ENCODE data around the gene TMSB10. TPM values are rescaled to one million over a fixed set of nuclear protein-coding genes. Genes with fewer than 3 reads are reported as not detected.

Gene TMSB10
- total and polyA plus RNA-seq, 2 experiments from 2014 or later, result 834 to 2,942 TPM

DNA sequence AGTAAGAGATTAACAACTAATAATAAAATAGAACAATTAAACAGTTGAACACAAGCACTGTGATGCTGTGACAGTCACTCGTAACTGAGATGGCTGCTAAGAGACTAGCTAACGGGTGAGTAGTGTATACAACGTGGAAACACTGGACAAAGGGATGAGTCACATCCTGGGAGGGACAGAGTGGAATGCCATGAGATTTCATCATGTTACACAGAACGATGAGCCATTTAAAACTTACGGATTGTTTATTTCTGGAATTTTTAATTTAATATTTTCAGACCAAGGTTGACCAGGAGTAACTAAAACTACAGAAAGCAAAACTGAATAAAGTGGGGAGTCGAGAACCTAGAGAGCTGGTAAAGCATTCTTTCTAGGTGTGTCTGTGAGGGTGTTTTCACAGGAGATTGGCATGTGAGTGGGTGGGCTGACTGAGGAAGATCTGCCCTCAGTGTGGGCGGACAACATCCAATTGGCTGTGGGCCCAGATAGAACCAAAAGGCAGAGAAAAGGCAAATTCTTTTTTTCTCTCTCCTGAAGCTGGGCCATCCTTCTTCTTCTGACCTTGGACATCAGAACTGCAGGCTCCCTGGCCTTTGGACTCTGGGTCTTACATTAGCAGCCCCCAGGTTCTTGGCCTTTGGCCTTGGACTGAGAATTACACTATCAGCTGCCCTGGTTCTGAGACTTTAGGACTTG is 14.6 kb downstream of the TMSB10 start:
- Histone ChIP-seq H4K20me1 (replicated peaks; ENCODE audit: insufficient read depth) (no peaks in the 10 kb centered on the region), H3K9me2 (ENCODE audit: insufficient read depth) (0 out of 2 replicates have a peak, but pooled peaks cover 2% of the 10 kb centered on the region), H3F3A (replicated peaks; ENCODE audit: low read depth) (no peaks in the 10 kb centered on the region), H3K4me2 (no peak overlapping the region), H3K79me2 (replicated peaks; ENCODE audit: insufficient read depth) (no peaks in the 10 kb centered on the region), H3K36me3 (ENCODE audit: insufficient read depth) (no peaks in the 10 kb centered on the region), H3K27ac (ENCODE audit: low read depth) (no peak overlapping the region), H3K27me3 (ENCODE audit: insufficient read depth) (no peaks in the 10 kb centered on the region), H2AFZ (no peak overlapping the region), H3K4me3 (no peak overlapping the region), H3K4me1 (ENCODE audit: insufficient read depth) (0 out of 2 replicates have a peak, but pooled peaks cover 5% of the 10 kb centered on the region)
- TF ChIP-seq CREB1 (CRISPR knock-in tag; IDR thresholded peaks at IDR 0.05; ENCODE audit: low read depth) (no peak), POLR2AphosphoS5 (IDR thresholded peaks at IDR 0.05; ENCODE audit: low read depth) (no peak), EZH2 (IDR thresholded peaks at IDR 0.05; ENCODE audit: low read depth, unreplicated experiment) (no peak), ZNF462 (CRISPR knock-in tag; IDR thresholded peaks at IDR 0.05) (no peak), ZNF114 (CRISPR knock-in tag; IDR thresholded peaks at IDR 0.05) (no peak), NANOG (IDR thresholded peaks at IDR 0.05; ENCODE audit: borderline replicate concordance) (no peak), JUNB (IDR thresholded peaks at IDR 0.05; ENCODE audit: unreplicated experiment) (no peak), ZNF331 (CRISPR knock-in tag; IDR thresholded peaks at IDR 0.05; ENCODE audit: low read depth) (no peak)
- TF ChIP-seq, protein P1, sequence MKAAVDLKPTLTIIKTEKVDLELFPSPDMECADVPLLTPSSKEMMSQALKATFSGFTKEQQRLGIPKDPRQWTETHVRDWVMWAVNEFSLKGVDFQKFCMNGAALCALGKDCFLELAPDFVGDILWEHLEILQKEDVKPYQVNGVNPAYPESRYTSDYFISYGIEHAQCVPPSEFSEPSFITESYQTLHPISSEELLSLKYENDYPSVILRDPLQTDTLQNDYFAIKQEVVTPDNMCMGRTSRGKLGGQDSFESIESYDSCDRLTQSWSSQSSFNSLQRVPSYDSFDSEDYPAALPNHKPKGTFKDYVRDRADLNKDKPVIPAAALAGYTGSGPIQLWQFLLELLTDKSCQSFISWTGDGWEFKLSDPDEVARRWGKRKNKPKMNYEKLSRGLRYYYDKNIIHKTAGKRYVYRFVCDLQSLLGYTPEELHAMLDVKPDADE (IDR thresholded peaks at IDR 0.05), result no peak
- DNase-seq (ENCODE audit: low spot score), result no peak
- H3K9me3 Mint-ChIP-seq, result no peaks in the 10 kb centered on the region
- H3K27ac Mint-ChIP-seq, result no peak overlapping the region
- ATAC-seq, result no peak
- H3K4me3 Mint-ChIP-seq, result no peak overlapping the region
- H3K36me3 Mint-ChIP-seq (ENCODE audit: low read depth), result no peaks in the 10 kb centered on the region
- peaks cover under 1% of the 10 kb centered on the region for H3K27me3 Mint-ChIP-seq (ENCODE audit: insufficient read depth, low read depth, poor library complexity)
- peaks cover 8% of the 10 kb centered on the region for H3K4me1 Mint-ChIP-seq

All from GM23338 (cell line).